ENCODE measurements around the gene FMOD.
A peak's percentile ranks its signal among the peaks of the same experiment; 100 is the strongest.

Gene FMOD

DNA sequence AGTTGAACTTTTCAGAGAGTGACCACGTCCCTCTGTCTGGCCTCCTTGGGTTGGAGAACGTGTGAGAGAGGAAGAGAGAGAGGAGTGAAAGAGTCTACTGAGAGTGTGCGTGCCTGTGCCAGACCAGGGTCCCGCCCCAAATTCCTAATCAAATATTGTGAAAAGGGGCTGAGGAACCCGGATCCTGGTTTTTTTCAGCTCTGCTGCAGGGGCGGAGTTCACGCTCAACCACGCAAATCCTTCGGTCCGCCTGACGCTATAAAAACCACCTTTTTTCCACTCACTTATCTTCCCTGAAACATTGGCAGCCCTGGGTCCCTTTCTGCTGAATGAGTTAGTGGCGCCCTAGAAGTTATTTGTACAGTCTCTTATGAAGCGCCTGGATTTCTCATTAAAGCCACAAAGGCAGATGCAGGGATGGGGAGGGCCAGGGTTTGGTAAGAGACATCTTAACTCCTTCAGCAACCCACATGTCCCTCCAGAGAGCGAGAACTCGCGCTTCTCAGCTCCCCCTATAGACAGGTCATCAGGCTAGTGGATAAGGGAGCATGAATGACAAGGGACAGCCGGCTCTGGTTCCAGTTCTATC lies at the start of gene FMOD:
Gene FMOD (minus strand): TSS at position 86 of the 589 bp plus-strand sequence. CDS start 2,852 bp downstream, outside the sequence.
- peak; percentile 68 for DNase-seq

DNA sequence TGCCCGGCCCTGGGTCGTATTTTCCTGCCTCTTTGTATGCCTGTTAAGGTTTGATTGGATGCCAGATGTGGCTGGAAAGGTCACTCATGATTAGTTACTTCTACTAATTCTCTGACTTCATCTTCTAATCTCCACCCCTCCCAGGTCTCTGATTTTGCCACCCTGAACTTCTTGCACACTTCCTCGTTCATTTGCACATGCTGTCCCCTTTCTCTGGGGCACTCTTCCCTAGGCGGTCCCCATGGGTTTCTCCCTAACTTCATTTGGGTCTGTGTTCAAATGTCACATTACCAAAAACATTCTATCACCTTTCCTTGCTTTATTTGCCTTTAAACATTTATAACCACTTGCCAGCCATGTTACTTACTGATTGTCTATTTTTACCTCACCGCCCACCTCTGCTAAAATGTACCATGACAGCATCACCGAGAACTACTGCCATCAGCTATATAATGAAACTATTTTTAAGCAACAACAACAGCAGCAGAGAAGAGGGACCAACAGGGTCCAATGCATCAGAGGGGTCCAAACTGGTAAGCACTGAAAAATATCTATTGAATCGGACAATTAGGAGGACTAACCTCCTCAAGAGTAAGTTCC lies 45.8 kb upstream of the FMOD start:
- no peak for DNase-seq

DNA sequence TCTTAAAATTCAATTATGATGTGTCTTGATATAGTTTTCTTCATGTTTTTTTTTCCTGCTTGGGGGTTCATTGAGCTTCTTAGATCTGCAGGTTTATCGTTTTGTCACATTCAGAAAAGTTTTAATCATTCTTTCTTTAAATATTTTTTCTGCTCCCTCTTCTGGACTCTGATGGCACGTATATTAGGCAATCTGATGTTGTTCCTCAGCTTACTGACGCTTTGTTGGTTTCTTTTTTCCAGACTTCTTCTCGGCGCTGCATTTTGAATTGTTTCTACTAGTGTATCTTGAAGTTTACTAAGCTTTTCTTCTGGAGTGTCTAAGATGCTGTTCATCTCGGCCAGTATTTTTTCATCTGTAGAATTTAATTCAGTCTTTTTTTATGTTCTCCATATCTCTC lies 44.8 kb upstream of the FMOD start:
- DNase-seq: no peak

DNA sequence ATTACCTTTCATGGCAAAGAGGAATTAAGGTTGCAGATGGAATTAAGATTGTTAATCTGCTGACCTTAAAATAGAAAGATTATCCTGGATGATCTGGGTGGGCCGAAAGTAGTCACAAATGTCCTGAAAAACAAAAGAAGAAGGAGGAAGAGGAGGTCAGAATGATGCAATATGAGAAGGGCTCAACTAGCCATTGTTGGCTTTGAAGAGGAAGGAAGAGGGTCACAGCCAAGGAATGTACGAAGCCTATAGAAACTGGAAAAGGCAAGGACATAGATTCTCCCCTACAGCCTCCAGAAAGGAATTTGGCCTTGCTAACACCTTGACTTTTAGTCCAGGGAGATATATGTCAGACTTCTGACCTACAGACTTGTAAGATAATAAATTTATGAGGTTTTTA lies 39.4 kb upstream of the FMOD start:
- DNase-seq: no peak

DNA sequence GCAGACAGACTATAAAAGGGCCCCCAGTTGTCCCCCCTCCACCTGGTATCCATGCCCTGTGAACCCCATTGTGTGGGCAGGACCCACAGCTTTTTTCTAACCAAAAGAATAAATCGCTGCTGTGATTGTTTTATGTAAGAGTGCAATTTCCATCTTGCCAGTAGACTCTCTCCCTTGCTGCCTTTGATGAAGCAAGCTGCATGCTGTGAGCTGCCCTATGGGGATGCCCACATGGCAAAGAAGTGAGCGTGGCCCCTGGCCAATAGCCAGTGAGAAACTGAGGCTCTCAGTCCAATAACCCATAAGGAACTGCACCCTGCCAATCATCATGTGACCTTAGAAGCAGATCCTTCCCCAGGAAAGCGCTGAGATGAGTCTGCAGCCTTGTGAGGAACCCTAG lies 37.8 kb upstream of the FMOD start:
- no peak for DNase-seq

DNA sequence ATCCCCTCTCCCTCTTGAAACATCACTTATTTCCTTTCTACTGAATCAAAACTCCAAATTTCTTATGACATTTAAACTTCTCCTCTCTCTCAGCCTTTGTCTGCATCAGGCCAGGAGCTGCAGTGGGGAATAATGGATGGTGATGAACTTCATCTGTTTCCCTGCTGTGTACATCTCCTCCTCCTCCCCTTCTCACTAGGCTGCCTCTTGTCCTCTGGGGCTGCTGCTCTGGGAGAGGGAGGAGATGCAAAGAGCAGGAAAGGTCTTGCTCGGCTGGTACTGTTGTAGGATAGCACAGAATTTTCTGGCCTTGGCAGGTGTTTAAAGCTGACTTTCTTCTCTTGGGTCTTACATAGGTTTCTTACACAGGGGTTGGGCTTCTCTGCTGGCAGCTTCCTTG lies 31.1 kb upstream of the FMOD start:
- no peak for DNase-seq

DNA sequence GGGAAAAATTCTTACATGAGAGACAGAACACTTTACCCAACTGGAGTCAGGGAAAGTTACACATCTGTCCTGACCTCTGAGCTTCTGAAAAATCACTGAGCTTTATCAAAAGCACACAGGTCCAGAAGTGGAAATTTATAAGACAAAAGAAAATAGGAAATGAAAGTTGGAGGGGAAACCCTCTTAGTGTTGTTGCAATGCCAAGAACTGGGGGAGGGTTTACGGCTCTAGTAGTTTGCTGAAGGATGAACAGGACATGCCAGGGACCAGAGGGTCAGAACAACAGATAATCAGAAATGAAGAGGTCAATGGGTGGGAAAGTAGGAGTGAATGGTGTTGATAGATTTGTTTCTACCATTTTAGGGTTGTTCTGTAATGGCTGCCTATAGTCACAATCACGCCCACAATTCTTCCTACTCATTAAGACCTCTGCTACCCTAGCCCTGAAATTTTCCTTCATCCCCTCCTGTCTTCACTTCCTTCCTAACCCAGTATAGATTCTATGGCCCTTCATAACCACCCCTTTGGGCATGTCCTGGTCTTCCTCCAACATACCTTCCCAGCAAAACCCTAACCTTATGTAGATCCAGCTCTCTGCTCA lies 30.3 kb upstream of the FMOD start:
- no peak for DNase-seq

DNA sequence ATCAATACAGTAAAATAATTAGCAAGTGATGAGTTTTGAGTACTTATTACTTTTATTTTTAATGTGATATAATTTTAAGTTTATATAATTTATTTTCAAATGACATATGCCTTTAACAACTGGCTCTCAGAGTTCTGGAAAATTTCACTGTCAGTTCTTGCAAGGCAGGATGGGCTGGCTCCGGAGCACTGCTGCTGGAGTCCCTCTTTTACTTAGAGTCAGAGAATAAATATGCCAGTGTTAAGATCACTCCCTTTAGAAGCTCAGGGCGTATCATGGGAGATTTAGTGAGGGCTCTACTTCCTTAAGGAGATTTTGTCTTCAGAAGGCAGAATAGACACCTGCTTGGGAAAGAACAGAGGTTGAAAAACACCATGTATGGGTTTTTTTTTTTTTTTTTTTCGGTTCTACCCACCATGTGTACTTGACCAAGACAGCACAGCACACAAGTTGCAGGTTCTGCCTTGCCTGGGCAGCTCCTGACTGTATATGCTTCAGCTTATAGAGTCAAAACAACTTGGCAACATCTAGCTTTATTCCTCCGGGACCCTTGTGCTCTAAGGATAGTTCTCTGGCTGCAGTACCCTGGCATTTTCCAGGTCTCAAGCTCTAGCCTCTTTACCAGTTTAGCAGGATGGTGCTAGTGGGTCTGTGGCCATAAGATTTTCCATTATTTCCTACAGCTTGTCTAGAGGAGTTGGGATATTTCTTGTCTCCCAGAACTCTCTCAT lies 29.7 kb upstream of the FMOD start:
- no peak for DNase-seq

DNA sequence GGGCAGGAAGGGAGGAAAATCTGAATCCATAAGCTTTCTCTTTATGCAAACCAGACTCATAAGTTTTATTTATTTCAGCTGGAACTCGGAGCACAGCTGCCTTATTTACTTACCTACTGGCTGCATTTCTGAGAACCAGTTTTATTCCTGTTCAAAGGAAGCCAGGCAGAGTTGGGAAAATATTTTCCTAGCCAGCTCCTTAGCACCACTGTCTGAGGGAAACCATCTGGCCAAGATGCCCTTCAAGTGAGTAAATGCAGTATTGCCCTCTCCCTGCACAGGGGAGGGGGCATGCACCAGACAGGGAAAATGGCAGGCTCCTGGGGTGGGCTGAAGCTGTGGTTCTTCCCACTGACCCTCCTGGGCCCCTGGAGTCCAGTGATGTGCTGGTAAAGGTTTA lies 28.9 kb upstream of the FMOD start:
- DNase-seq: no peak

DNA sequence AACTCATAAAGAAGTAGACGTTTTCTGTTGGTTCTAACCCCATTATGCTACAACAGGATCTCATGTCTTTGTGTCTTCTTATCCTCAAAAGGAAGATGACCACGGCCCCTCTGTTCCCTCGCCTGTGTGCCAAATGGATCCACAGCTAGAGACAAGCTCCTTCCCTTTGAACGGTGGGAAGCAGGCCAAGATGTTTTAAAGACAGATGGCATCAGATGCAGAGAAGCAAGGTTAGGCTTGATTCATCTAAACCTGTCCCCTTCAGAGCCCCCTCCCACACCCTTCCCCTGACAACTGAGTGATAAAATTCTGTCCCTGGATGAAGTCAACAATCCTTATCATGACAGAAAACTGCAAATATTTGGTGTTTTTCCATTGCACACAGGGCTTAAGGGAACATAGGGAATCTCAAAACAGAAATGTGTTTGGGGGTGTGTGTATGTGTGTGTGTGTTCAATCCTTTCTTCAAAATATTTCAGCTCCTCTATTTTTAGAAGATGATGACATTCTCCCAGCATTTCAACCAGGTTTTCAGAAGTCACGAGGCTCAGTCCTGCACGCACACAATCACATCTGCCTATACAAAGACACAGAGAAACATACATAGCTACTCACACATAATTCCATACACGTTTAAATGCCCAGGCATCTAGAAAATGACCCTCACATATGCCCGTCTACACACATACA lies 27.8 kb upstream of the FMOD start:
- DNase-seq: no peak

DNA sequence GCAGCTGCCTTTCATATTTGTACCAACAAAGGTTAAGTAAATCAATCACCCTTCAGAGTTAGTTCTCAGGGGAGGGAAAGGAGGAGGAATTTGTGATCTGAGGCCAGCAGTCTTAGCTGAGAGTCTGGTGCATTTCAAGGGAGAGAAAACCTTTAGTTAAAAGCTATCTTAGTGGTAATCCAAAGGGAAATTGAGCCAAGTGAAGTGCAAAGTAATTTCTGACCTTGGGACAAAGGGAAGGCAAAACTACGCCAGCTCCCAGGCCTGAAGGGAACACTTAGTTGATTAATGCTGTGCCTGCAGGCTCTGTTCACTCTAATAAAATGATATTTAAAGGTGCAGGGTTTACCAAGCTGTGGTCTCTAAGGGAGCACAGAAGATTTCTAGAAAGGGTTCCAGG lies 23.1 kb upstream of the FMOD start:
- no peak for DNase-seq

DNA sequence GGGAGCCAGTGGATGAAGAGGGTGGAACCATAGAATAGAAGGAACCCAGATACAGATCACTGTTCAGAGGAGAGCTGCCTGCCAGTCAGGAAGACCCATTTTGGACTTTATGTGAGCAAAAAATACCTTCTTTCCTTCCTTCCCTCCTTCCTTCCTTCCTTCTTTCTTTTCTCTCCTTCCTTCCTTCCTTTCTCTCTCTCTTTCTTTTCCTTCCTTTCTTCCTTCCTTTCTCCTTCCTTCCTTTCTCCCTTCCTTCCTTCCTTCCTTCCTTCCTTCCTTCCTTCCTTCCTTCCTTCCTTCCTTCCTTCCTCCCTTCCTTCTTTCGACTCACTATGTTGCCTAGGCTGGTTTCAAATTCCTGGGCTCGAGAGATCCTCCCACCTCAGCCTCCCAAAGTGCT lies 22.1 kb upstream of the FMOD start:
- DNase-seq: no peak

DNA sequence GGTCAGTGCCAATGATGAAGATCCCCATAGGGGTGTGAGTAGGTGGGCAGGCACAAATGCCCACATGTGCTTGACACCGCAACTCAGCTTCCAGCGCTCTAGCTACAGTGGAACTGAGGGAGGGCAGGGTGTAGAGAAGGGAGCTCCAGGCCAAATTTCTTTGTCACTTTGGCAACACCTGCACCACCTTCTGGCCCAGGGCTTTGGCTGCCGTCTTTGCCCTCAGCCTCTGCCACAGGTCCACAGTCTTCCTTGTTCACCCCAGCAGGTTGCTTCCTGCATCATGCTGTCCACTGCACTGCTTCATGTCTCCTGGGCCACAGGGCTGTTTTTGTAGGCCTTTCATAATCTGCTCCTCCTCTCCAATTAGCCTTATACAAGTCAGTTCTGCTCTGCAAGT lies 20.4 kb upstream of the FMOD start:
- DNase-seq: no peak

DNA sequence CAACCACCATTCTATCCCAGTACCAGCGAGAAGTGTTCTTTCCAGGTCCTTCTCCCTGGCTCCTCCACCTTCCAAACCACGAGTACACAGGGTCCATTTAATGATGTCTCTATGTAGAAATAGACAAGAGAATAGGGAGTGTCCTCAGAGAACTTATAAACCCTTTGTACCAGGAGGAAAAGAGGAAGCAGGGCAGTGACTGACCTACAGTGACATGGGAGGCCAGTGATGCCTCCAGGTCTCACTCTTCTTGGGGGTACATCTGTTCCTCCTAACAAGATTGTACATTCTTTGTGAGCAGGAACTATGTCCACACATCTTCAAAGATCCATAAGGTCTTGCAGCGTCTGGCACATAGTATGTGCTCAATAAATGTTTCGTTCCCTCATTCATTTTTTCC lies 18.7 kb upstream of the FMOD start:
- DNase-seq: no peak

DNA sequence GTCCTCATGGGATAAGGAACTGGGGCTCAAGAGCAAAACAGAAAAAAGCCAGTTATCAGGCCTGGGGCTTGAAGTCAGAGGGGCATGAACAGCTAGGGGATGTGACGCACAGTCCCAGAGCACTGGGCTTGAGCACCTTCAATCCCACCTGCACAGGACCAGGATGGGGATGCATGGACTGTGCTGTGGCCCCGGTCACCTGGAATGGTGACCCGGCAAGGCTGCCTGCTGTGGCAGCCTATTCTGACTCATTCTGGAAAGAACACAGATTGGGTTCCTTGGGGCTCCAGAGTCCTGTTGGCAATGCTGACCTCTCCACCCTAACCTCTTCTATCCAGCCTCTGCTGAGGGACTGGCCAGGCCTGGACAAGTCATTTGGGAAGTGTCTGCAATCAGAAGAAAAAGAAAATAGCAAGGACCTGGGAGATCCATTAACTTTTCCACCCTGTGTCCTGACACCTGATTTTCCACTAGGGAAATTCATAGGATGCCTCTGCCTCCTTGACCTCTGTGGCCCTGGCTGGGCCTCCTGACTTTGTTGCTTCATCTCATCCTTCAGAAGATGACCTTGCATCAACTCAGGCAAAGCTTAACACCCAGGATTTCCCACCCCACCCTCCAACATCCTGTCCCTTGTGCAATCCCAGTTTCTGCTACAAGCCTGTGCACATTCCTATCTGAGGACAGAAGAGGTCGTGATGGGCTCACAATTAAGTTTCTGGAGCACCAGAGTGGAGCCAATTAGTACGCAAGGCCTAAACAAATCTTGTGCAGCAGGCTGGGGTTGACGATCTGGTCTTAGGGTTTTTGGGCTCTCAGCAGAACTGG lies 17.9 kb upstream of the FMOD start:
- DNase-seq: peak; percentile 53

DNA sequence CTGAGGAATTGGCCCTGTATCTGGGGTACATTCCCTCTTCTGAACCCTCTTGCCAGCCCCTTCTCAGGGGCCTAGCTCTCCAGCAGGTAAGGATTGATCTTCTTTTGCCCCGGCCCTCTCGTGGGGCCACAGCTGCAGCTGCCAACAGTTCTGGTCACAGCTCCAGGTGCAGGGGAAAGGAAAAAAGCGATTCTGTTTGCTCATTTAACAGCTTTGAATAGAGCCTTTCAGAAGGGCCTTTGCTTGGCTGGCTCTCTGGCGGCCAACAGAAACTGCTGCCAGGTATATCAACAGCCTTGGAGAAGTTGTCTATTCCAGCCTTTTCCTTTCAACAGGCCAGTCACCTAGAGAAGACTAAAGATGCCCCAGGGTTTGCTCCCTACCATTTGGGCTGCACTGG lies 16.1 kb upstream of the FMOD start:
- DNase-seq: peak; percentile 94

DNA sequence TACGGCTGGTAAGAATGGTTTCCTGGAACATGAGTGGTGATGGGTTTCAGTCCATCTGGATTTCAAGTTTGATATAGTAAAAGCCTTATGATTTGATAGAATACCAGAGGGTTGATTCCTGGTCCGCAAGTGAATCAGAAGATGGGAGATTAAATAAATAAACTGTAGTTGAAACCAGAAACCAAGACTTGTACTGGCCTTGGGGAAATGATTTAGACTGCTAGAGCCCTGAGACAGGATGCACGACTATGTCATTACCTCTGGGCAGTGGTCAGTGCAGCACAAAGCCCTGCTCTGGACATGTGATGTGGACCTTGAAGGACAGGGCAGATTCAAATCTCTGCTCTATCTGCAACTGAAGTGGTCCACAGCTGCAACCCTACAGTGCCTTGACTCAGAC lies 15.6 kb upstream of the FMOD start:
- no peak for DNase-seq

DNA sequence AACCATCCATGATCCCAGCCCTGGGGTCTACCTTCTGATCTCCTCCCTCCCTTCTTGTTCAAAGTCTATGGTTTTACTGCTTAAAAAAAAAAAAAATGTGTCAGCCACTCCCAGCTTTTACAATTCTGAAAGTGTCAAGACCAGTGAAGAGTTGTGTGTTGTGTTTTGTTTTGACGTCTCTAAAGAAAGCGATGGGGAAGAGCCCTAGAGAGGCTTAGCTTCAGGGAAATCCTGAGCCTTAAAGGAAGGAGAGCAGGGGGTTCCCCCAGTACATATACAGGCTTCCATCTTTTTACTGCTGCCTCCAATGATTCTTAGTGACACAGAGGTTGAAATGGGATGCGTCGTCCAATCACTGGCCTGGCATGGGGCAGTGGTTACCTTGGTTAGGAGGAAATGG lies 13.9 kb upstream of the FMOD start:
- no peak for DNase-seq

DNA sequence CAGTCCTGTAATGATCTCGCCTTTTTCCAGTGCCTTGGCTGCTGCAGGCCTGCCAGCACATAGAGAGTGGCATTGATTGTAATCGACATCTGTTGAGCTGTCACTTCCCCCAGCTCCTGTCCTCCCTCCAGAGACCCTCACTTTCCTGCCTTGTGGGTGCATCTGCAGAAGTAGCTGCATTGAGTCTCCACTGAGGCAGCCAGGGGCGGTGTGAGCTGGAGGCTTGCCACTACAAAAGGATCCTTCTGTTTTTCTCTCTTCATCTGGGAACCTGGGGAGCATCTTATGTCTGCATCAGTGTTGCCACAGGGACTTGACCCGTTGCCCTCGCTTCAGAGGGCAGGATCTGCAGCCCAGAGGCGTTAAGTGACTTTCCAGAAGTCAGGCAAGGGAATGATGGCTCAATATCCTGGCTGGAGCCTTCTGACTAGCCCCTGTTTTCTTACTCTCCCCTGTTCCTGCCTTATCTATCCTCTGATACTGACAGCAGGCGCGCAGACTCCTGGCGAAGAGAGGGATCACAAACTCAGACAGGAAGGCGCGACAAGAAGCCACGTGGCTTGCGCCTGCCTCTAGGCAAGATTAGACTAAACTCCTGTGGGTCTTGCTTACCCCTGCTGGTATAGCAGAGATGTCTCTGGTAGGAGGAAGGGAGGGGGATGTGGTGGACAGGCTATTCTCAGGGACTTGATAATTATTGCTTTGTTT lies 13.3 kb upstream of the FMOD start:
- no peak for DNase-seq

DNA sequence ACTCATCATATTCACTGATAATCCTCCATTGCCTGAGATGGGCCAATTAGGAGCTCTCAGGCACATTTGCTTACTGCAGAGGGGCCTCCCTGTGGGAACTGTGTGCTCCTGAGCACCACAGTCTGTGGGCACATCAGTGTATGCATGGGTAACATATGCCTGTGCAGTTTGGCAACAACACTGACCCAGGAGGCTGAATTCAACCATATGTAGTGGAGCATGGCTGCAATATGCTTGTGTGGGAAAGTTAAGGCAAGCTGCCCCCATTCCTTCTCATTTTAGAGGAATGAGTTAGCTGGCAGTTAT lies 11.8 kb upstream of the FMOD start:
- no peak for DNase-seq

DNA sequence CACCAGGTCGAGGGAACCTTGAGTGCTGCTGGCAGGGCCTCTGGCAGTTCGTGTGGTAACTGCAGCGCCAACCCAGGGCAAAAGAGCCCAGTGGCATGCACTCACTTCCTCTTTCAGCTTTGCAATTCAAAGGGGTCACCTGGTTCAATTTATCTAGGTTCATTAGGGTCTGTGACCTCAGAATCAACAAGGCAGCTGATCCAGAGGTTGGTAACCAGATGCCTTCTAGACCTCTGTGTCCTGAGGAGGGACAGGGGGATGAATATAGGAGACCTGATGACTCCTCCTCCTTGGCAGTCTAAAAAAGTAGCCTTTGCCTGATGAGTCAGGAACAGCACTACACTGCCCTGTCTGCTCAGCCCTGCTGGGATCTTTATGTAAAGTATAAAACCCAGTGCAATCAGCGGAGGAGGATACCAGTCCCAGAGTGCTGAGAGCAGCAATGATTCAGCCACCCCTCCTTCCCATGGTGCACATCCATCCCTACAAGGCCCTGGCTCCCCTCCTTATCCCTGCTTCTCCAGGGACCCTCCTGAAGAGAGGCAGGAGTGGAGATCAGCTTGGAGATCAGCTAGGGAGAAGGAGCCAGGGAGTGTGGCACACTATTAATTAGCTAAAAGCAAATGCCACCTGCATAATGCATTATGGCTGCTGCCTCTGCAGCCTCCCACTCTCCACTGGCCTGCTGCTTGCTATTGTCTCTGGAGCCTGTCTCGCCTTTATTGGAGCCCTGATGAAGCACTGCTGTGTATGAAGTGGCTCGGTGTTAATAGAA lies 11.2 kb upstream of the FMOD start:
- DNase-seq: peak; percentile 54

Measured in DMS153 (cell line).